HEK293 (cell line): Measurements from ENCODE around the gene SNAI1.

Source experiments
- CTCF ChIP-seq: fragments of 450-650 bp; formaldehyde crosslinking; IDR thresholded peaks from 2 replicates; pipeline ENCODE4 v1.5.1; 2016; ENCODE audit warnings: missing biosample characterization, missing genetic modification characterization
- REST ChIP-seq: fragments of 450-650 bp; formaldehyde crosslinking; IDR thresholded peaks from 2 replicates; pipeline ENCODE4 v1.5.1; 2016; ENCODE audit warnings: missing biosample characterization, missing genetic modification characterization
- SETDB1 ChIP-seq: IDR thresholded peaks from one replicate; pipeline ENCODE4 v1.6.1; 2017; ENCODE audit warnings: mild to moderate bottlenecking, low read length, moderate library complexity, mixed read lengths; ENCODE audit not compliant: insufficient read length
- TCF7L2 ChIP-seq: IDR thresholded peaks from 2 replicates; pipeline ENCODE4 v1.6.1; 2011; ENCODE audit warnings: low read depth, mild to moderate bottlenecking, inconsistent platforms, low read length, moderate library complexity, borderline replicate concordance
- WT1 ChIP-seq: fragments of 450-650 bp; formaldehyde crosslinking; IDR thresholded peaks from 2 replicates; pipeline ENCODE4 v1.5.1; 2016; ENCODE audit warnings: missing biosample characterization, missing genetic modification characterization
- YY1 ChIP-seq: fragments of 450-650 bp; formaldehyde crosslinking; IDR thresholded peaks from 2 replicates; pipeline ENCODE4 v1.5.1; 2018; ENCODE audit warnings: missing biosample characterization, missing genetic modification characterization
- ZFP41 ChIP-seq: fragments of 450-650 bp; formaldehyde crosslinking; IDR thresholded peaks from 2 replicates; pipeline ENCODE4 v1.5.1; 2016; ENCODE audit warnings: missing biosample characterization, missing genetic modification characterization, borderline replicate concordance
- ZNF23 ChIP-seq: fragments of 450-650 bp; formaldehyde crosslinking; IDR thresholded peaks from 2 replicates; pipeline ENCODE4 v1.5.1; 2016; ENCODE audit warnings: missing biosample characterization, missing genetic modification characterization, borderline replicate concordance
- ZNF423 ChIP-seq: fragments of 450-650 bp; formaldehyde crosslinking; IDR thresholded peaks from 2 replicates; pipeline ENCODE4 v1.5.1; 2016; ENCODE audit warnings: missing biosample characterization, missing genetic modification characterization
- ZNF514 ChIP-seq: fragments of 450-650 bp; formaldehyde crosslinking; IDR thresholded peaks from 2 replicates; pipeline ENCODE4 v1.5.1; 2016; ENCODE audit warnings: missing biosample characterization, missing genetic modification characterization
- ZNF548 ChIP-seq: fragments of 450-650 bp; formaldehyde crosslinking; IDR thresholded peaks from 2 replicates; pipeline ENCODE4 v1.5.1; 2016; ENCODE audit warnings: missing biosample characterization, missing genetic modification characterization
- ZNF585B ChIP-seq: fragments of 450-650 bp; formaldehyde crosslinking; IDR thresholded peaks from 2 replicates; pipeline ENCODE4 v1.5.1; 2016; ENCODE audit warnings: missing biosample characterization, missing genetic modification characterization
- ZXDB ChIP-seq: fragments of 450-650 bp; formaldehyde crosslinking; IDR thresholded peaks from 2 replicates; pipeline ENCODE4 v1.5.1; 2016; ENCODE audit warnings: missing biosample characterization, missing genetic modification characterization

GRCh38 chr20:50027611-50028105 lies 44.9 kb downstream of the SNAI1 start:
- no peak for TF ChIP-seq ZNF514
- no peak for TF ChIP-seq CTCF
- no peak for TF ChIP-seq SETDB1
- no peak for TF ChIP-seq ZNF23
- TF ChIP-seq WT1 (tag by site-specific recombination) = no peak
- no peak for TF ChIP-seq ZFP41 (tag by site-specific recombination)
- no peak for TF ChIP-seq TCF7L2
- TF ChIP-seq REST (tag by site-specific recombination) = no peak
- TF ChIP-seq ZNF585B = no peak
- TF ChIP-seq ZNF423 (tag by site-specific recombination) = no peak
- no peak for TF ChIP-seq ZNF548 (tag by site-specific recombination)
- no peak for TF ChIP-seq ZXDB (tag by site-specific recombination)
- no peak for TF ChIP-seq YY1 (tag by site-specific recombination)
